Lower leg skin (tissue), 4 donors: ENCODE data around the gene MCMBP. TPM values are rescaled to one million over a fixed set of nuclear protein-coding genes. Genes with fewer than 3 reads are reported as not detected.
A peak's percentile ranks its signal among the peaks of the same experiment; 100 is the strongest.
"Not testable (repeated sequence)": the region's sequence is repeated elsewhere in the genome, so short reads cannot be mapped to it uniquely, and the experiment has no call there.

Experiments used
- DNase-seq, 2 donors: peaks; one replicate each; pipeline ENCODE4 v3.0.0-alpha.2; 2019; ENCODE audit warnings: low spot score in 2 of 2
- H3K4me3 ChIP-seq: fragments of 200-600 bp; sonication (generic); 2 replicates; pipeline ENCODE4 v1.5.1; 2017; ENCODE audit warnings: mild to moderate bottlenecking, low read depth; ENCODE audit not compliant: poor library complexity, severe bottlenecking
- CTCF ChIP-seq, 3 donors: fragments of 450-650 bp; IDR thresholded peaks; one replicate each; pipeline ENCODE4 v1.5.1; 2016; ENCODE audit warnings: antibody characterized with exemption in 3 of 3, mild to moderate bottlenecking in 3 of 3, moderate library complexity in 2 of 3
- POLR2A ChIP-seq, 2 donors: fragments of 450-650 bp; IDR thresholded peaks; one replicate each; pipeline ENCODE4 v1.6.1; 2016 to 2017; ENCODE audit warnings: antibody characterized with exemption in 2 of 2, mild to moderate bottlenecking in 1 of 2, moderate library complexity in 1 of 2
- WGBS, 2 donors: methylation state at CpG; one replicate each; pipeline ENCODE4 v1.1.5; 2018; 5-methylcytosine and 5-hydroxymethylcytosine counted together
- intact Hi-C: fragments of 100-400 bp; cut with DNase I; formaldehyde crosslinking; loops from one replicate; pipeline ENCODE4 v1.15.0; 2023; ENCODE audit warnings: low total_unique reads
- total RNA-seq, 4 donors: library from RNA; depleted of rRNA; stranded (reverse); fragments of >200 nt; gene quantifications; one replicate each; pipeline ENCODE4 v1.1.0, GENCODE V29; 2016

The MCMBP gene
- total RNA-seq, 4 donors from 2014 or later = 48.6 to 62.5 (median 52.0) TPM

GRCh38 chr10:119878524-119878923 lies 5.9 kb upstream of the MCMBP start:
- 68 to 75% methylated on average over 2 of the region's 2 CpGs for WGBS, 2 donors
- TF ChIP-seq POLR2A (IDR thresholded peaks at IDR 0.05) (no peak), CTCF (IDR thresholded peaks at IDR 0.05) (no peak)
- DNase-seq = no peak
- no peak overlapping the region for H3K4me3 ChIP-seq
- intact Hi-C loops = no loop called here

- DNase-seq = peak; percentile 80 to 96
- WGBS, 2 donors = 0% methylated on average over 46 to 48 of the region's 75 CpGs
- peak overlapping the region; percentile 77 for H3K4me3 ChIP-seq
- intact Hi-C loops = no loop called here
- TF ChIP-seq POLR2A (IDR thresholded peaks at IDR 0.05) (no peak), CTCF (IDR thresholded peaks at IDR 0.05) (no peak)
Observed at GRCh38 chr10:119872860-119873681, 428 bp upstream of the MCMBP start.

GRCh38 chr10:119871881-119872609 lies 598 bp downstream of the MCMBP start:
- no peak for TF ChIP-seq CTCF (IDR thresholded peaks at IDR 0.05)
- TF ChIP-seq POLR2A (IDR thresholded peaks at IDR 0.05) = no peak
- H3K4me3 ChIP-seq = peak overlapping the region; percentile 77
- DNase-seq = peak in 1 of 2 donors; percentile 88
- intact Hi-C loops = no loop called here
- WGBS, 2 donors = 0% methylated on average over 8 to 15 of the region's 56 CpGs

GRCh38 chr10:119869398-119869797 lies 3.2 kb downstream of the MCMBP start:
- DNase-seq, H3K4me3 ChIP-seq, intact Hi-C loops: not testable (repeated sequence)
- WGBS, 2 donors = 80% methylated on average over 4 of the region's 4 CpGs

- TF ChIP-seq POLR2A (IDR thresholded peaks at IDR 0.05) (no peak), CTCF (IDR thresholded peaks at IDR 0.05) (no peak)
- intact Hi-C loops = no loop called here
- no peak overlapping the region for H3K4me3 ChIP-seq
- no peak for DNase-seq
- whole genome bisulfite sequencing, 2 donors = 65 to 74% methylated on average over 7 of the region's 7 CpGs
Observed at GRCh38 chr10:119867317-119867716, 5.3 kb downstream of the MCMBP start.

- no peak for DNase-seq
- 90% methylated on average over 6 of the region's 6 CpGs for WGBS, 2 donors
- H3K4me3 ChIP-seq = no peak overlapping the region
- TF ChIP-seq CTCF (IDR thresholded peaks at IDR 0.05) = no peak
- TF ChIP-seq POLR2A (IDR thresholded peaks at IDR 0.05) = no peak
- intact Hi-C loops = no loop called here
Observed at GRCh38 chr10:119865699-119866240, 6.9 kb downstream of the MCMBP start.
